ENCODE measurements around the gene RAB8B. TPM values are rescaled to one million over a fixed set of nuclear protein-coding genes. Genes with fewer than 3 reads are reported as not detected.
A peak's percentile ranks its signal among the peaks of the same experiment; 100 is the strongest.

RAB8B gene
- total RNA-seq, 2 donors from 2014 or later = 21.9 to 28.8 TPM

DNA sequence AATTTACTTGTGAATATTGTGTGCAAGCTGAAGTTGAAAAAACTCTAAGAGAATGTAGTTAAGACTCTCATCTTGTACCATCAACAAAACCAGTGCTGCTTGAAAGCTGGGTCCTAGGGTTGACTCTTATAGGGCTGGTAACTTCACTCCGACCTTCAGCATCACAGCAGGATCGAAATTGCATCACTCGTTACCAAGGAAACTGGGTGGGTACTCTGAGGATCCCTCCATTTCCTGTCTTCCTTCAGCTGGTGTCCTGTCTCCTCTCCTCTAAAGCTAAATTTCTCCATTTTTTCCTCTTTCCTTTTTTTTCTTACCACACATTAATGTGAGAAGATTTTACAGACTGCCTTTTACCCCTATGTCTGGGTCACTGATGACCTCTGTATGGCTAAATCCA lies 85.0 kb downstream of the RAB8B start:
- Histone ChIP-seq H3K27ac (ENCODE audit: low read depth, low read length) (no peak overlapping the region), H3K4me1 (ENCODE audit: control insufficient read depth, insufficient read depth, low read length) (no peaks in the 10 kb centered on the region), H3K36me3 (ENCODE audit: control insufficient read depth, insufficient read depth, low read length) (no peaks in the 10 kb centered on the region), H3K9me3 (ENCODE audit: control insufficient read depth, low read length) (peaks cover 12% of the 10 kb centered on the region), H3K27me3 (ENCODE audit: control insufficient read depth, insufficient read depth, low read length, poor library complexity, severe bottlenecking) (peaks cover 12% of the 10 kb centered on the region), H3K4me3 (ENCODE audit: low read length) (no peak overlapping the region), H3K9ac (ENCODE audit: extremely low read depth, low read length, poor library complexity, severe bottlenecking) (no peak overlapping the region)
- peaks cover 17% of the 10 kb centered on the region for H3K27me3 Mint-ChIP-seq (ENCODE audit: insufficient read depth)
- DNase-seq = peak; percentile 70
- H3K4me1 Mint-ChIP-seq = peaks cover 15% of the 10 kb centered on the region
- TF ChIP-seq, protein P1, sequence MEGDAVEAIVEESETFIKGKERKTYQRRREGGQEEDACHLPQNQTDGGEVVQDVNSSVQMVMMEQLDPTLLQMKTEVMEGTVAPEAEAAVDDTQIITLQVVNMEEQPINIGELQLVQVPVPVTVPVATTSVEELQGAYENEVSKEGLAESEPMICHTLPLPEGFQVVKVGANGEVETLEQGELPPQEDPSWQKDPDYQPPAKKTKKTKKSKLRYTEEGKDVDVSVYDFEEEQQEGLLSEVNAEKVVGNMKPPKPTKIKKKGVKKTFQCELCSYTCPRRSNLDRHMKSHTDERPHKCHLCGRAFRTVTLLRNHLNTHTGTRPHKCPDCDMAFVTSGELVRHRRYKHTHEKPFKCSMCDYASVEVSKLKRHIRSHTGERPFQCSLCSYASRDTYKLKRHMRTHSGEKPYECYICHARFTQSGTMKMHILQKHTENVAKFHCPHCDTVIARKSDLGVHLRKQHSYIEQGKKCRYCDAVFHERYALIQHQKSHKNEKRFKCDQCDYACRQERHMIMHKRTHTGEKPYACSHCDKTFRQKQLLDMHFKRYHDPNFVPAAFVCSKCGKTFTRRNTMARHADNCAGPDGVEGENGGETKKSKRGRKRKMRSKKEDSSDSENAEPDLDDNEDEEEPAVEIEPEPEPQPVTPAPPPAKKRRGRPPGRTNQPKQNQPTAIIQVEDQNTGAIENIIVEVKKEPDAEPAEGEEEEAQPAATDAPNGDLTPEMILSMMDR (conservative IDR thresholded peaks at IDR 0.05) = no peak
- peaks cover 10% of the 10 kb centered on the region for H3K9me3 Mint-ChIP-seq
- 76 to 86% methylated on average over 3 of the region's 3 CpGs for WGBS, 2 experiments (ENCODE audit: insufficient coverage in 1 of 2, insufficient read length in 1 of 2)
- H3K27ac Mint-ChIP-seq = no peak overlapping the region
- no peak overlapping the region for H3K4me3 Mint-ChIP-seq
- H3K36me3 Mint-ChIP-seq (ENCODE audit: low read depth) = peaks cover 4% of the 10 kb centered on the region

DNA sequence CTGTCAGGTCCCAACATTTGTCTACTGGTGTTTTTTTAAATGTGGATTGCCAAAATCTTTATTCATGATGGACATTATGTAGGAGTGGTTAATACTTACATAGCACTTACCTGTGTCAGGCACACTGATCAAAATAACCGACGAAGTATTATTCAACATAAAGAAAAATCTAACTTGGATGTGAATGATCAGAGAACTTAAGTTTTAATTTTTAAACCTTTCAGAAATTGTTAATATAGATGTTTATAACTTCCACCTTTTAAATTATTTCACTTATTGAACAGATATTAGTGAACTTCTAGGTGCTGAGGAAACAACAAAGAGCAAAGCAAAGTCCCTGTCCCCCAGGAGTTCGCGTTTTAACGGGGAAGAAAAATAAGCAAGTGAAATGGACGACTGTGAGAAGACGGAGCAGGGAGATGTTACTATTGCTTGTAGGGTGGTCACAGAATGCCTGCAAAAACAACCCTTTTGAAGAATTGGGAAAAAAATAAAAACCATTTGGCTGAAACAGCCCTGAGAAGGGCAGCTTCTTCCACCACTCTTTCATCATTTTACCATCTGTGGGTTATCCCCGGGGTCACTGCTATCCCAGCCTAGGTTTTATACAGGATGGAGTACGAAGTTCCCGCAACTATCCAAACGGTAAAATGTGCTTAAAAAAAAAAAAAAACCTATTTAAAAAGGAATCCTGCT lies 87.1 kb downstream of the RAB8B start:
- Histone ChIP-seq H3K9me3 (ENCODE audit: control insufficient read depth, low read length) (peaks cover 12% of the 10 kb centered on the region), H3K27ac (ENCODE audit: low read depth, low read length) (no peak overlapping the region), H3K9ac (ENCODE audit: extremely low read depth, low read length, poor library complexity, severe bottlenecking) (peak overlapping the region; percentile 27), H3K27me3 (ENCODE audit: control insufficient read depth, insufficient read depth, low read length, poor library complexity, severe bottlenecking) (peaks cover 12% of the 10 kb centered on the region), H3K36me3 (ENCODE audit: control insufficient read depth, insufficient read depth, low read length) (no peaks in the 10 kb centered on the region), H3K4me3 (ENCODE audit: low read length) (peak overlapping the region; percentile 85), H3K4me1 (ENCODE audit: control insufficient read depth, insufficient read depth, low read length) (no peaks in the 10 kb centered on the region)
- WGBS, 2 experiments (ENCODE audit: insufficient coverage in 1 of 2, insufficient read length in 1 of 2) = 9 to 29% methylated on average over 9 to 11 of the region's 11 CpGs
- TF ChIP-seq, protein P1 (conservative IDR thresholded peaks at IDR 0.05) = no peak
- H3K4me1 Mint-ChIP-seq = peaks cover 15% of the 10 kb centered on the region
- H3K4me3 Mint-ChIP-seq = peak overlapping the region; percentile 77
- peaks cover 17% of the 10 kb centered on the region for H3K27me3 Mint-ChIP-seq (ENCODE audit: insufficient read depth)
- H3K9me3 Mint-ChIP-seq = peaks cover 10% of the 10 kb centered on the region
- H3K27ac Mint-ChIP-seq = peak overlapping the region; percentile 91
- peaks cover 8% of the 10 kb centered on the region for H3K36me3 Mint-ChIP-seq (ENCODE audit: low read depth)
- DNase-seq = no peak

DNA sequence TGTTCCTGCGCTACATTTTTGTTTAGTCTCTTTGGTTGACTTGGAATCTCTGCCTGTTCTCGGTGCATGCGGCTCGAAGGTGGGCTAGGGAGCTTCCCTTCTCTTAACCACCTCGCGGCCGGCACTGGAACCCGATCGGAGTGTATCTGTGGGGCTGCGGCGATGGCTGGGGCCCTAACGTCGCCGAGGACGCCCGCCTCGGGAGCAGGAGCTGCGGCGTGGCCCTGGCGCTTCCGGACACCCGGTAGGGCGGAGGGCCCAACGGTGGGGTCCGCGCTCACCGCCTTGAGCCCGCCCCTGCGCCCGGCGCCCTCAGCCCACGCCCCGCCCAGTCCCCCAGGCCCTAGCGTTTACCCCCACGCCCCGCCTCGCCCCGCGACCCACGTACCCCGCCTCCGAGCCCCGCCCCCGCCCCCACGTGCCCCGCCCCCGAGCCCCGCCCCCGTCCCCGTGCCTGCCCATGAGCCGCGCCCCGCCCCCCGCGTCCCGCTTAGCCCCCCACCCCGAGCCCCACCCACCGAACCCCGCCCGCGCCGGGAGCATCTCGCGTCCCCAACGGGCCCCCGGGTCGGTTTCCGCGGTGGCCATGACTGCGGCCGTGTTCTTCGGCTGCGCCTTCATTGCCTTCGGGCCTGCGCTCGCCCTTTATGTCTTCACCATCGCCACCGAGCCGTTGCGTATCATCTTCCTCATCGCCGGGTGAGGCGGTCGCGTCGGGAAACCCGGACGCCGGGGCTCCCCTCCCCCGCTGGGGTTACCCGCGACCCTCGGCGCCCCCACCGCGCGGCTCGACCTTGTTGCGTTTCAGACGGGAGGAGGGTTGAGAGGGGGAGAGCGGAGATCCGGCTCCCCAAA lies 87.9 kb downstream of the RAB8B start, which contains the start of gene APH1B:
TSS of gene APH1B (plus strand) at position 568 of the 855 bp plus-strand sequence. CDS start at position 587, 19 bp downstream.
- H3K27ac Mint-ChIP-seq = peak within 1 kb of the TSS; percentile 91
- Histone ChIP-seq H3K9ac (ENCODE audit: extremely low read depth, low read length, poor library complexity, severe bottlenecking) (peak within 1 kb of the TSS; percentile 27), H3K4me3 (ENCODE audit: low read length) (peak within 1 kb of the TSS; percentile 85), H3K4me1 (ENCODE audit: control insufficient read depth, insufficient read depth, low read length) (no peaks in the 10 kb centered on the region), H3K36me3 (ENCODE audit: control insufficient read depth, insufficient read depth, low read length) (no peaks in the 10 kb centered on the region), H3K9me3 (ENCODE audit: control insufficient read depth, low read length) (peaks cover 12% of the 10 kb centered on the region), H3K27me3 (ENCODE audit: control insufficient read depth, insufficient read depth, low read length, poor library complexity, severe bottlenecking) (peaks cover 12% of the 10 kb centered on the region), H3K27ac (ENCODE audit: low read depth, low read length) (no peak within 1 kb of the TSS)
- TF ChIP-seq, protein P1 (conservative IDR thresholded peaks at IDR 0.05) = peak; percentile 48
- peaks cover 15% of the 10 kb centered on the region for H3K4me1 Mint-ChIP-seq
- peaks cover 17% of the 10 kb centered on the region for H3K27me3 Mint-ChIP-seq (ENCODE audit: insufficient read depth)
- H3K36me3 Mint-ChIP-seq (ENCODE audit: low read depth) = peaks cover 8% of the 10 kb centered on the region
- peaks cover 10% of the 10 kb centered on the region for H3K9me3 Mint-ChIP-seq
- H3K4me3 Mint-ChIP-seq = peak within 1 kb of the TSS; percentile 77
- 0 to 1% methylated on average over 10 to 88 of the region's 102 CpGs for WGBS, 2 experiments (ENCODE audit: insufficient coverage in 1 of 2, insufficient read length in 1 of 2)
- peak; percentile 92 for DNase-seq
